ENCODE results near the gene ANKS1A.
"Not testable (repeated sequence)": the region's sequence is repeated elsewhere in the genome, so short reads cannot be mapped to it uniquely, and the experiment has no call there.

DNA sequence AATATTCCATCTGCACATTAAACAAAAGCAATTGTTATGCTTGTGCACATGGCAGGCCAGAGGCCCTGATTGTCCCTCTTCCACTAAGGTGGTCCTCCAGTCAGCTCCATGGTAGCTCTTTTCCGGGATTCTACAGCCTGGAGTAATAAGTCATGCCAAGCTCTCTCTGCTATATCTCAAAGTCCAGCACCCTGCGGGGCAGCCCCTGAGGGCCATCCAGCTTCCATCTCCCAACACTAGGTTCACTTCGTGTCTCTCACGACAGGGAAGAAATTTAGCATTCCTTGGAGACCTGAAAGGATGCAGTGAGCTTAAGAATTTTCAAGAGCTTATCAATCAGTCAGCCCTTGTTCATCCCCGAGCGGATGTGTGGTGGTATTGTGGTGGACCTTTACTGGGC lies 112.3 kb downstream of the ANKS1A start:
- TF ChIP-seq, protein P1, sequence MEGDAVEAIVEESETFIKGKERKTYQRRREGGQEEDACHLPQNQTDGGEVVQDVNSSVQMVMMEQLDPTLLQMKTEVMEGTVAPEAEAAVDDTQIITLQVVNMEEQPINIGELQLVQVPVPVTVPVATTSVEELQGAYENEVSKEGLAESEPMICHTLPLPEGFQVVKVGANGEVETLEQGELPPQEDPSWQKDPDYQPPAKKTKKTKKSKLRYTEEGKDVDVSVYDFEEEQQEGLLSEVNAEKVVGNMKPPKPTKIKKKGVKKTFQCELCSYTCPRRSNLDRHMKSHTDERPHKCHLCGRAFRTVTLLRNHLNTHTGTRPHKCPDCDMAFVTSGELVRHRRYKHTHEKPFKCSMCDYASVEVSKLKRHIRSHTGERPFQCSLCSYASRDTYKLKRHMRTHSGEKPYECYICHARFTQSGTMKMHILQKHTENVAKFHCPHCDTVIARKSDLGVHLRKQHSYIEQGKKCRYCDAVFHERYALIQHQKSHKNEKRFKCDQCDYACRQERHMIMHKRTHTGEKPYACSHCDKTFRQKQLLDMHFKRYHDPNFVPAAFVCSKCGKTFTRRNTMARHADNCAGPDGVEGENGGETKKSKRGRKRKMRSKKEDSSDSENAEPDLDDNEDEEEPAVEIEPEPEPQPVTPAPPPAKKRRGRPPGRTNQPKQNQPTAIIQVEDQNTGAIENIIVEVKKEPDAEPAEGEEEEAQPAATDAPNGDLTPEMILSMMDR (IDR thresholded peaks at IDR 0.05; ENCODE audit: low read depth, low read length, poor library complexity, severe bottlenecking) = not testable (repeated sequence)
- TF ChIP-seq EZH2phosphoT487 (IDR thresholded peaks at IDR 0.05; ENCODE audit: borderline replicate concordance, low read length) = not testable (repeated sequence)
